Measurements from ENCODE around the gene FBLN2. TPM values are rescaled to one million over a fixed set of nuclear protein-coding genes. Genes with fewer than 3 reads are reported as not detected.

Gene FBLN2
- total RNA-seq, 4 donors from 2014 or later, result 6.3 to 122 (median 25.7) TPM

DNA sequence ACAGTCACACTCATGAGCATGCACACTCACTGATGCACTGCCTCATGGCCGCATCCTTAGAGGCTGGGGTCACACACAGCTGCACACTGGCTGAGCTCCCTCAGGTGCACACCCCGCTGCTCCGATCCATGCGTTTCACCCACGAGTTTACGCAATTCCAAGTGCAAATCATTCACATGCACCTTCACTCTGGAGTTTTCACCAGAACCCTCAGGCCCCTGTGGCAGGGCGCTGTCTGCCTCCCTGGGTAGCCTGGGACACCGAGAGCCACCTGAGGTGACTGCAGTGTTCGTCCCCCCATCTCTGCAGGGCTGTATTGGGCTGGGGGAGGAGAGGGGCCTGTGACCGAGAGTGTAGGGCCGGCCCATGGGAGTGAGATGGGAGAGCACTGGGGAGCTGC, 134.8 kb downstream of the FBLN2 start:
- H3K27me3 ChIP-seq, result peaks cover 0 to 82% (median 0%) of the 10 kb centered on the region in 4 donors
- no peak for DNase-seq
- WGBS, 2 donors, result 71 to 77% methylated on average over 7 to 10 of the region's 11 CpGs
- no peaks in the 10 kb centered on the region for H3K36me3 ChIP-seq
- no peak overlapping the region for H3K27ac ChIP-seq
- intact Hi-C loops (cut with DNase I), result no loop called here
- H3K4me3 ChIP-seq, result no peak overlapping the region
- H3K9me3 ChIP-seq, result no peaks in the 10 kb centered on the region
- no peak for TF ChIP-seq POLR2A (IDR thresholded peaks at IDR 0.05)
- TF ChIP-seq, protein P1, sequence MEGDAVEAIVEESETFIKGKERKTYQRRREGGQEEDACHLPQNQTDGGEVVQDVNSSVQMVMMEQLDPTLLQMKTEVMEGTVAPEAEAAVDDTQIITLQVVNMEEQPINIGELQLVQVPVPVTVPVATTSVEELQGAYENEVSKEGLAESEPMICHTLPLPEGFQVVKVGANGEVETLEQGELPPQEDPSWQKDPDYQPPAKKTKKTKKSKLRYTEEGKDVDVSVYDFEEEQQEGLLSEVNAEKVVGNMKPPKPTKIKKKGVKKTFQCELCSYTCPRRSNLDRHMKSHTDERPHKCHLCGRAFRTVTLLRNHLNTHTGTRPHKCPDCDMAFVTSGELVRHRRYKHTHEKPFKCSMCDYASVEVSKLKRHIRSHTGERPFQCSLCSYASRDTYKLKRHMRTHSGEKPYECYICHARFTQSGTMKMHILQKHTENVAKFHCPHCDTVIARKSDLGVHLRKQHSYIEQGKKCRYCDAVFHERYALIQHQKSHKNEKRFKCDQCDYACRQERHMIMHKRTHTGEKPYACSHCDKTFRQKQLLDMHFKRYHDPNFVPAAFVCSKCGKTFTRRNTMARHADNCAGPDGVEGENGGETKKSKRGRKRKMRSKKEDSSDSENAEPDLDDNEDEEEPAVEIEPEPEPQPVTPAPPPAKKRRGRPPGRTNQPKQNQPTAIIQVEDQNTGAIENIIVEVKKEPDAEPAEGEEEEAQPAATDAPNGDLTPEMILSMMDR (IDR thresholded peaks at IDR 0.05), result no peak
- H3K4me1 ChIP-seq, result no peaks in the 10 kb centered on the region

DNA sequence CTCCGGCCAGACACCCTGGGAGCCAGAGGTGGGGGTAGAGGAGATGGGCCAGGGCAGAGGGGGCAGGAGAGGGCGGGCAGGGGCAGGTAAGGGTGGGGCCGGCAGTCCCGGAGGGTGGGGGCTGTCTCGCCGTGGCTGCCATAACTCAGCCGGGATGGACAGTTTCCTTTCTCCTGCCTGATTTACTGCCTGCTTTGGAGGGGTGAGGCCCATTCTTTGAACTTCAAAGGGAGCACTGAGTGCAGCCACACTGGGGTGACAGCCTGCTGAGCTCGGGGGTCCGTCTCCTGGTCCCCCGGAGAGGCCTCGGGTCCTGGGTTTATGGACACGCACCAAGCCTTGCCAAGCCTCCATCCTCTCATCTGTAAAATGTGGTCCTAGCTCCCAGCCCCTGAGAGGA, 135.4 kb downstream of the FBLN2 start:
- DNase-seq, result no peak
- Histone ChIP-seq H3K4me3 (no peak overlapping the region), H3K4me1 (no peaks in the 10 kb centered on the region), H3K9me3 (no peaks in the 10 kb centered on the region), H3K36me3 (no peaks in the 10 kb centered on the region), H3K27ac (no peak overlapping the region), H3K27me3 (peaks cover 0 to 83% (median 0%) of the 10 kb centered on the region in 4 donors)
- 53 to 85% methylated on average over 5 of the region's 12 CpGs for WGBS, 2 donors
- TF ChIP-seq POLR2A (IDR thresholded peaks at IDR 0.05), result no peak
- TF ChIP-seq, protein P1 (IDR thresholded peaks at IDR 0.05), result no peak
- intact Hi-C loops (cut with DNase I), result no loop called here

- DNase-seq, result no peak
- no peak overlapping the region for H3K27ac ChIP-seq
- no peaks in the 10 kb centered on the region for H3K9me3 ChIP-seq
- no peak overlapping the region for H3K4me3 ChIP-seq
- no peak for TF ChIP-seq POLR2A (IDR thresholded peaks at IDR 0.05)
- TF ChIP-seq, protein P1 (IDR thresholded peaks at IDR 0.05), result no peak
- peaks cover 0 to 83% (median 0%) of the 10 kb centered on the region in 4 donors for H3K27me3 ChIP-seq
- no peaks in the 10 kb centered on the region for H3K4me1 ChIP-seq
- H3K36me3 ChIP-seq, result no peaks in the 10 kb centered on the region
- 52 to 62% methylated on average over 4 to 9 of the region's 10 CpGs for WGBS, 2 donors
- intact Hi-C loops (cut with DNase I), result no loop called here
These were observed 135.9 kb downstream of the FBLN2 start for GRCh38 chr3:13684854-13685253.

- DNase-seq, result no peak
- H3K27ac ChIP-seq, result no peak overlapping the region
- TF ChIP-seq, protein P1 (IDR thresholded peaks at IDR 0.05), result no peak
- no peak for TF ChIP-seq POLR2A (IDR thresholded peaks at IDR 0.05)
- no peaks in the 10 kb centered on the region for H3K4me1 ChIP-seq
- peaks cover 0 to 79% (median 0%) of the 10 kb centered on the region in 4 donors for H3K27me3 ChIP-seq
- intact Hi-C loops (cut with DNase I), result no loop called here
- H3K4me3 ChIP-seq, result no peak overlapping the region
- H3K9me3 ChIP-seq, result no peaks in the 10 kb centered on the region
- H3K36me3 ChIP-seq, result no peaks in the 10 kb centered on the region
- WGBS, 2 donors, result 96 to 100% methylated on average over 3 of the region's 5 CpGs
These were observed 136.8 kb downstream of the FBLN2 start for GRCh38 chr3:13685721-13686120.

- Histone ChIP-seq H3K4me3 (no peak overlapping the region), H3K27ac (no peak overlapping the region), H3K27me3 (peaks cover 0 to 70% (median 0%) of the 10 kb centered on the region in 4 donors), H3K4me1 (no peaks in the 10 kb centered on the region), H3K36me3 (no peaks in the 10 kb centered on the region), H3K9me3 (no peaks in the 10 kb centered on the region)
- DNase-seq, result no peak
- WGBS, 2 donors, result 40 to 42% methylated on average over 8 to 10 of the region's 10 CpGs
- TF ChIP-seq, protein P1 (IDR thresholded peaks at IDR 0.05), result no peak
- no peak for TF ChIP-seq POLR2A (IDR thresholded peaks at IDR 0.05)
- intact Hi-C loops (cut with DNase I), result no loop called here
These were observed 137.6 kb downstream of the FBLN2 start for GRCh38 chr3:13686367-13687160.
